OCI-LY1 (cell line): ENCODE data around the gene DOK5.

Source experiments
- H2AFZ ChIP-seq: fragments of 200-600 bp; sonication (generic), shearing (Covaris generic); 2 replicates; pipeline ENCODE4 v1.6.0; 2014; ENCODE audit warnings: antibody characterized with exemption, mild to moderate bottlenecking, low read length
- H3F3A ChIP-seq: fragments of 200-600 bp; sonication (generic), shearing (Covaris generic); 2 replicates; pipeline ENCODE4 v1.6.0; 2014; ENCODE audit warnings: mild to moderate bottlenecking, antibody characterized with exemption, low read length, moderate library complexity; ENCODE audit not compliant: insufficient read depth
- H3K27ac ChIP-seq: fragments of 200-600 bp; sonication (generic); 2 replicates; pipeline ENCODE4 v1.5.1; 2014; ENCODE audit warnings: low read length, mixed run types, mild to moderate bottlenecking, low read depth; ENCODE audit not compliant: poor library complexity, severe bottlenecking
- H3K27me3 ChIP-seq: fragments of 200-600 bp; sonication (generic); 2 replicates; pipeline ENCODE4 v1.6.0; 2014; ENCODE audit warnings: antibody characterized with exemption, mild to moderate bottlenecking, low read length, moderate library complexity; ENCODE audit not compliant: insufficient read depth
- H3K36me3 ChIP-seq: fragments of 200-600 bp; sonication (generic); 2 replicates; pipeline ENCODE4 v1.6.1; 2014; ENCODE audit warnings: mild to moderate bottlenecking, antibody characterized with exemption, low read length, moderate library complexity, mixed read lengths; ENCODE audit not compliant: insufficient read depth
- H3K4me1 ChIP-seq: fragments of 200-600 bp; sonication (generic); 2 replicates; pipeline ENCODE4 v1.5.1; 2014; ENCODE audit warnings: mild to moderate bottlenecking, low read length, moderate library complexity; ENCODE audit not compliant: insufficient read depth, severe bottlenecking
- H3K4me2 ChIP-seq: fragments of 200-600 bp; sonication (generic), shearing (Covaris generic); 2 replicates; pipeline ENCODE4 v1.6.1; 2014; ENCODE audit warnings: low read length
- H3K4me3 ChIP-seq: fragments of 200-600 bp; sonication (generic); 2 replicates; pipeline ENCODE4 v1.5.1; 2014; ENCODE audit warnings: low read length, low read depth, mild to moderate bottlenecking, mixed read lengths; ENCODE audit not compliant: poor library complexity, severe bottlenecking
- H3K79me2 ChIP-seq: fragments of 200-600 bp; shearing (Covaris generic); 2 replicates; pipeline ENCODE4 v1.6.1; 2016; ENCODE audit warnings: mixed run types, low read length, mixed read lengths; ENCODE audit not compliant: insufficient read depth
- H3K9ac ChIP-seq: fragments of 200-600 bp; sonication (generic), shearing (Covaris generic); 2 replicates; pipeline ENCODE4 v1.6.1; 2014; ENCODE audit warnings: mild to moderate bottlenecking, low read length, mixed read lengths
- H3K9me2 ChIP-seq: fragments of 200-600 bp; sonication (generic), shearing (Covaris generic); 2 replicates; pipeline ENCODE4 v1.6.1; 2014; ENCODE audit warnings: low read depth, mild to moderate bottlenecking, low read length, mixed read lengths
- H3K9me3 ChIP-seq: fragments of 200-600 bp; shearing (Covaris generic); 2 replicates; pipeline ENCODE4 v1.6.1; 2014; ENCODE audit warnings: low read length, mixed read lengths
- H4K20me1 ChIP-seq: fragments of 200-600 bp; sonication (generic), shearing (Covaris generic); 2 replicates; pipeline ENCODE4 v1.6.0; 2016; ENCODE audit warnings: mild to moderate bottlenecking, low read length; ENCODE audit not compliant: insufficient read depth
- EZH2 ChIP-seq: fragments of 200-600 bp; sonication (generic), shearing (Covaris generic); IDR thresholded peaks from 2 replicates; pipeline ENCODE4 v1.8.0; 2017; ENCODE audit warnings: borderline replicate concordance, mixed run types, mild to moderate bottlenecking, antibody characterized with exemption, low read length, moderate library complexity, mixed read lengths
- TF ChIP-seq, protein P1 (sequence below): fragments of 200-600 bp; sonication (generic), shearing (Covaris generic); IDR thresholded peaks from 2 replicates; pipeline ENCODE4 v1.5.1; 2017; ENCODE audit warnings: mild to moderate bottlenecking, antibody characterized with exemption, low read length, moderate library complexity, mixed read lengths

The DOK5 gene

DNA sequence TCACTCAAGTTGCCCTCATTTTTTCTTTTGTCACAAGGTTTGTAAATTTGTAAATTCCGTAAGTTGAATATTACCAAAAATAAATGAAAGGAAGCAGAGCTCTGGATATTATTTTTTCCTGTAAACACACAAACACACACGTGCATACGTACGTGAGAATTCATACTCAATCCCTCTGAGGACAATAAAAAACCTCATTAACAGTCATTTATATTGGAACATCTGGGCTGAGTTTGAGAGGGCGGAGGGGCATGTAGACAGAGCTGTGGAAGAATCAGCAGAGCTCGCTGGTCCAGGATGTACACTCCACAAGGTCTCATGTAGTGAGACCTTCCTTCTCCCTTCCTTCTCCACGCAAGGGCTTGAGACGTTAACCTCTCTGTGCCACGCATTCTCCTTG lies 24.2 kb upstream of the DOK5 start:
- H3K9me3 ChIP-seq, result no peaks in the 10 kb centered on the region
- H3F3A ChIP-seq, result no peaks in the 10 kb centered on the region
- no peaks in the 10 kb centered on the region for H4K20me1 ChIP-seq
- H2AFZ ChIP-seq, result no peak overlapping the region
- no peak overlapping the region for H3K27ac ChIP-seq
- no peaks in the 10 kb centered on the region for H3K36me3 ChIP-seq
- no peak overlapping the region for H3K9ac ChIP-seq
- no peak overlapping the region for H3K4me2 ChIP-seq
- H3K4me3 ChIP-seq, result no peak overlapping the region
- TF ChIP-seq, protein P1, sequence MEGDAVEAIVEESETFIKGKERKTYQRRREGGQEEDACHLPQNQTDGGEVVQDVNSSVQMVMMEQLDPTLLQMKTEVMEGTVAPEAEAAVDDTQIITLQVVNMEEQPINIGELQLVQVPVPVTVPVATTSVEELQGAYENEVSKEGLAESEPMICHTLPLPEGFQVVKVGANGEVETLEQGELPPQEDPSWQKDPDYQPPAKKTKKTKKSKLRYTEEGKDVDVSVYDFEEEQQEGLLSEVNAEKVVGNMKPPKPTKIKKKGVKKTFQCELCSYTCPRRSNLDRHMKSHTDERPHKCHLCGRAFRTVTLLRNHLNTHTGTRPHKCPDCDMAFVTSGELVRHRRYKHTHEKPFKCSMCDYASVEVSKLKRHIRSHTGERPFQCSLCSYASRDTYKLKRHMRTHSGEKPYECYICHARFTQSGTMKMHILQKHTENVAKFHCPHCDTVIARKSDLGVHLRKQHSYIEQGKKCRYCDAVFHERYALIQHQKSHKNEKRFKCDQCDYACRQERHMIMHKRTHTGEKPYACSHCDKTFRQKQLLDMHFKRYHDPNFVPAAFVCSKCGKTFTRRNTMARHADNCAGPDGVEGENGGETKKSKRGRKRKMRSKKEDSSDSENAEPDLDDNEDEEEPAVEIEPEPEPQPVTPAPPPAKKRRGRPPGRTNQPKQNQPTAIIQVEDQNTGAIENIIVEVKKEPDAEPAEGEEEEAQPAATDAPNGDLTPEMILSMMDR, result no peak
- TF ChIP-seq EZH2, result no peak
- H3K27me3 ChIP-seq, result no peaks in the 10 kb centered on the region; the same call in 1 of the 2 replicates
- no peaks in the 10 kb centered on the region for H3K4me1 ChIP-seq
- H3K9me2 ChIP-seq, result no peaks in the 10 kb centered on the region
- H3K79me2 ChIP-seq, result no peaks in the 10 kb centered on the region

DNA sequence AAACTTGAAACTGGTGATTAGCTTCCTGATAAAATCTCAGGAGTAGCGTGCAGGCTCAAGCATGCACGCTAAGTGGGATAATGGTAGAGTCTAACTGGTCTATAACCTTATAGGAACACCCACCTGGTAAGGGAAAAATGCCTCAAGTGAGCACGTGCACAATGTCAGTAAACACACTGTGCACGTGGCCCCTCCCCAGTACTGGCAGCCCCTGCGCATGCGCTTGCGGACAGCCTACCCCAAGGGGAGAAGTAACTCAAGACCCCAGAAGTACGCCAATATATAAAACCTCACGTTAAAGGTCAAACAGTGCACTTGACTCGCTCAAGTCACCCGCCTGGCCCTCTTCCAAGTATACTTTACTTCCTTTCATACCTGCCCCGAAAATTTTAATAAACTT lies 23.1 kb upstream of the DOK5 start:
- no peak overlapping the region for H3K4me3 ChIP-seq
- H3K4me2 ChIP-seq, result no peak overlapping the region
- H2AFZ ChIP-seq, result no peak overlapping the region
- no peaks in the 10 kb centered on the region for H3K9me3 ChIP-seq
- no peaks in the 10 kb centered on the region for H3F3A ChIP-seq
- TF ChIP-seq EZH2, result no peak
- TF ChIP-seq, protein P1, result no peak
- no peaks in the 10 kb centered on the region for H3K4me1 ChIP-seq
- no peaks in the 10 kb centered on the region for H3K79me2 ChIP-seq
- H3K27me3 ChIP-seq, result no peaks in the 10 kb centered on the region; the same call in 1 of the 2 replicates
- H3K36me3 ChIP-seq, result no peaks in the 10 kb centered on the region
- H3K9ac ChIP-seq, result no peak overlapping the region
- H3K9me2 ChIP-seq, result no peaks in the 10 kb centered on the region
- no peaks in the 10 kb centered on the region for H4K20me1 ChIP-seq
- H3K27ac ChIP-seq, result no peak overlapping the region

DNA sequence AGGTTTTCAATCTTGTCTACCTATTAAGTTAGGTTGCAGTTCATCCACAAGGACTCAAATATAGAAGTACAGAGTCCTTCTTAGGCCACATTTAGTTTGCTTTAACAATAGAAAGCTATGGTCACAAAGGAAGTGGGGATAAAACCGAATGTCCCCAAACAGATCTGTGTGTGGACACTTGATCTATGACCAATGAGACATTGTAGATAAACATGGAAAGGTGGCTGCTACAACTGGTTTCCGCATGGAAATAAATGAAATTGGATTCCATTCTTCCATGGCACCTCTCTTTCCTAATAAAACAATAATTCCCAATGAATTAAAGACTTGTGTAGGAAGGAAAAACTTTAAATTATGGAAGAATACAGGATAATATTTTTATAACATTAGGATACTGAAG lies 20.4 kb upstream of the DOK5 start:
- TF ChIP-seq EZH2, result no peak
- TF ChIP-seq, protein P1, result no peak
- no peaks in the 10 kb centered on the region for H4K20me1 ChIP-seq

More for the DNA sequence above, 20.4 kb upstream of the DOK5 start:
- Histone ChIP-seq H2AFZ (no peak overlapping the region), H3K36me3 (no peaks in the 10 kb centered on the region), H3K4me2 (no peak overlapping the region), H3K4me3 (no peak overlapping the region), H3F3A (no peaks in the 10 kb centered on the region), H3K27ac (no peak overlapping the region), H3K9me3 (no peaks in the 10 kb centered on the region), H3K79me2 (no peaks in the 10 kb centered on the region), H3K4me1 (no peaks in the 10 kb centered on the region), H3K27me3 (no peaks in the 10 kb centered on the region; the same call in 1 of the 2 replicates), H3K9ac (no peak overlapping the region), H3K9me2 (no peaks in the 10 kb centered on the region)
